ENCODE results near the gene TSHZ2.
A peak's percentile ranks its signal among the peaks of the same experiment; 100 is the strongest.

TSHZ2 gene

DNA sequence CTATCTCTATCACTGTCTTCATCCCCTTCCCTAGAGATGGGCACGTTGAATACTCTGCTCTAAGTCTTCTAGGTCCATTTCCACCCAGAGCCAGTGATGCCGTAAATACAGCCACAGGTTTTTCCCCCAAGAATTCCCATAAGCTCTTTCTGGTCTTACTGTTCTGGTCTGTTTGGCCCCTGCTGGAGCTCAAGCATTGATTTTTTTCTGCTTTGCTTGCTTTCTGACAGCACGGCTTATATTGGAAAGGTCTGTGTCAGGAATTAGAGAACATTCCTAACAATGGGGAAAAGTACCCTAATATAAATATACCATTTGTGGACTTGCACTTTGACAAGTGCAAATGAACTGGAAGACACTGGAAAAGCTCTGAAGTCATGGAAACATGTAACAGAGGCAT is 302.6 kb downstream of the TSHZ2 start:
- no peak overlapping the region for H3K4me3 ChIP-seq (ENCODE audit: low read length)
- H3K27me3 ChIP-seq (ENCODE audit: insufficient read depth, low read length), result no peaks in the 10 kb centered on the region
- no peaks in the 10 kb centered on the region for H3K4me1 ChIP-seq (ENCODE audit: insufficient read depth, low read length)
- H3K27ac ChIP-seq (ENCODE audit: low read depth, low read length), result no peak overlapping the region
- no peak overlapping the region for H3K9ac ChIP-seq (ENCODE audit: low read depth, low read length)
- WGBS, result 78% methylated on average over 3 of the region's 3 CpGs
- no peaks in the 10 kb centered on the region for H3K36me3 ChIP-seq (ENCODE audit: insufficient read depth, low read length)
- no peaks in the 10 kb centered on the region for H3K9me3 ChIP-seq (ENCODE audit: insufficient read depth, low read depth, low read length)

DNA sequence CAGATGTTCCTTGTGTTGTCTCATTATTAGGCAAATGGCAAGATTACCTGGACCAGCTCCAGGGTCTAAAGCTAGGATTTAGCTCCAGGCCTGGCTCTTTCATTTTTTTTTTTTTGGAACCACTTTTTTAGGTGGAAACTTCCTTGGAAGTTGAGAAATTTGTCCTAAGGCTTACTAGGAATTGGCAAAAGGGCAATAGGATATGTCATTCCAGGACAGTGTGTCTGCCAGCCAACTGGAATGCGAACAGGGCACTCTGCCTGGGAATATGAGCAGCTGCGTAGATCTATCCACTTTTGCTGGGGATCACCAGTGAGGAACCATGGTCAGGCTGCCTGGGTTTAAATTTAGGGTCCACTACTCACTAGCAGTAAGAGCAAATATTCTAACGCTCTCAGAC is 304.0 kb downstream of the TSHZ2 start:
- WGBS, result 96% methylated on average over 2 of the region's 3 CpGs
- no peak overlapping the region for H3K4me3 ChIP-seq (ENCODE audit: low read length)
- H3K9me3 ChIP-seq (ENCODE audit: insufficient read depth, low read depth, low read length), result no peaks in the 10 kb centered on the region
- H3K27ac ChIP-seq (ENCODE audit: low read depth, low read length), result no peak overlapping the region
- H3K9ac ChIP-seq (ENCODE audit: low read depth, low read length), result no peak overlapping the region
- no peaks in the 10 kb centered on the region for H3K27me3 ChIP-seq (ENCODE audit: insufficient read depth, low read length)
- peaks cover 4% of the 10 kb centered on the region for H3K4me1 ChIP-seq (ENCODE audit: insufficient read depth, low read length)
- no peaks in the 10 kb centered on the region for H3K36me3 ChIP-seq (ENCODE audit: insufficient read depth, low read length)

DNA sequence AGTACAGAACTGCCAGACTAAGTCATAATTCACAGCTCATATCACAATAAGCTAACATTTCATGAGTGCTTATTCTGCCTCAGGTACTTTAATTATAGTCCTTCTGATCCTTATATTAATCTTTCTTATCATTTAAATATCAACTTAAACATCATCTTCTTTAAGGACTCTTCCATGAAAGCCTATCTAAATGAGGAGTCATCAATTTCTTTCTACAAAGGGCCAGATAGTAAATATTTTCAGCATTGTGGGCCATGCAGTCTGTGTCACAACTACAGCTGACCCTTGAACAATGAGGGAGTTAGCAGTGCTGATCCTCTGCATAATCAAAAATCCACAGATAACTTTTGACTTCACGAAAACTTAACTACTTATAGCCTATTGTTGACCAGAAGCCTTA is 306.4 kb downstream of the TSHZ2 start:
- Histone ChIP-seq H3K27ac (ENCODE audit: low read depth, low read length) (no peak overlapping the region), H3K27me3 (ENCODE audit: insufficient read depth, low read length) (no peaks in the 10 kb centered on the region), H3K9ac (ENCODE audit: low read depth, low read length) (no peak overlapping the region), H3K36me3 (ENCODE audit: insufficient read depth, low read length) (no peaks in the 10 kb centered on the region), H3K9me3 (ENCODE audit: insufficient read depth, low read depth, low read length) (no peaks in the 10 kb centered on the region), H3K4me3 (ENCODE audit: low read length) (no peak overlapping the region), H3K4me1 (ENCODE audit: insufficient read depth, low read length) (peaks cover 28% of the 10 kb centered on the region)
- WGBS, result 100% methylated on average over 1 of the region's 1 CpG

DNA sequence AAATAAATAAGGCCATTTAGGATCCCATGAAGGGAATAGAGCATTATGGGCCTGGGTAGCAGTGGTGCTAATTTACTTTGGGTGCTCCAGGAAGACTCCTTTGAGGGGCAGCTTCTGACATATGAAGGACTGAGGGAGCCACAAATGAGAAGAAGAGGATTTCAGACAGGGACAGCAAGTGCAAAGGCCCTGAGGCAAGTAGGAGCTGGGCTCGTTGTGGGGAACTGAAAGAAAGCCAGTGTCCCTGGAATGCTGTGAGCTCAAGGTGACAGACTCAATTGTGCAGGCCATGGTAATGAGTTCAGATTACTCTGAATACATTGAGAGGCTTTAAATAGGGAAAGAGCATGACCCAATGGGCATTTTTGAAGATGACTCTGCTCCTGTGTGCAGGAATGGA is 307.6 kb downstream of the TSHZ2 start:
- H3K9me3 ChIP-seq (ENCODE audit: insufficient read depth, low read depth, low read length), result no peaks in the 10 kb centered on the region
- peaks cover 4% of the 10 kb centered on the region; the same call in 1 of the 2 replicates for H3K27me3 ChIP-seq (ENCODE audit: insufficient read depth, low read length)
- H3K27ac ChIP-seq (ENCODE audit: low read depth, low read length), result no peak overlapping the region
- H3K9ac ChIP-seq (ENCODE audit: low read depth, low read length), result no peak overlapping the region
- peaks cover 38% of the 10 kb centered on the region for H3K4me1 ChIP-seq (ENCODE audit: insufficient read depth, low read length)
- H3K4me3 ChIP-seq (ENCODE audit: low read length), result no peak overlapping the region
- WGBS, result 88% methylated on average over 1 of the region's 1 CpG
- H3K36me3 ChIP-seq (ENCODE audit: insufficient read depth, low read length), result no peaks in the 10 kb centered on the region

DNA sequence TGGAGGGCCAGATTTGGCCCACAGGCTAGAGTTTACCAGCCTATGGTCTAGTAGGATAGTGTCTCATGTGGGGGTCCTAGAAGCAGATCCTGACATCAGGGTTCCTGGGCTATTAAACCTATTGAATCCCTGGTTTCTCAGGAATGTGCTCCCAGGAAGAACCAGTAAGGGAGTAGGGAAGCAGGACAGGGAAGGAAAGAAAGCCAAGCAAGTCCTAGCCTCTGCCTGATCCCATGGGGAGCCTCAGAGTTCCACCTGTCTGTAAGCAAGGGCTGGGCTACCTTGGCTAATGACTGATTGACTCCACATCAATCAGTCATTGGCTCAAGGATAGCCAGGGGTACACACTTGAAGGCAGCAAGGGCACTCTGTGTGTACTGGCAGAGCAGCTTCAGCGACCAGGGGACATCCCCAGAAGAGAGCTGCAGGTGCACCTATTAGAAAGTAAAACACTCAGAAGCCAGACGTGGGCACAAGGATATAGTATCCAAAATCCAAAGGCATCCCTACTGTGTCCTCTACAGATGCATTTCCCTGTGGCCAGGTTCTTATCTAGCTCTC is 309.5 kb downstream of the TSHZ2 start:
- Histone ChIP-seq H3K27me3 (ENCODE audit: insufficient read depth, low read length) (peaks cover 4% of the 10 kb centered on the region), H3K9me3 (ENCODE audit: insufficient read depth, low read depth, low read length) (no peaks in the 10 kb centered on the region), H3K4me1 (ENCODE audit: insufficient read depth, low read length) (peaks cover 41% of the 10 kb centered on the region), H3K9ac (ENCODE audit: low read depth, low read length) (no peak overlapping the region), H3K4me3 (ENCODE audit: low read length) (no peak overlapping the region), H3K27ac (ENCODE audit: low read depth, low read length) (peak overlapping the region; percentile 67; the same call in 1 of the 2 replicates), H3K36me3 (ENCODE audit: insufficient read depth, low read length) (no peaks in the 10 kb centered on the region)
- WGBS, result 13% methylated on average over 2 of the region's 2 CpGs

DNA sequence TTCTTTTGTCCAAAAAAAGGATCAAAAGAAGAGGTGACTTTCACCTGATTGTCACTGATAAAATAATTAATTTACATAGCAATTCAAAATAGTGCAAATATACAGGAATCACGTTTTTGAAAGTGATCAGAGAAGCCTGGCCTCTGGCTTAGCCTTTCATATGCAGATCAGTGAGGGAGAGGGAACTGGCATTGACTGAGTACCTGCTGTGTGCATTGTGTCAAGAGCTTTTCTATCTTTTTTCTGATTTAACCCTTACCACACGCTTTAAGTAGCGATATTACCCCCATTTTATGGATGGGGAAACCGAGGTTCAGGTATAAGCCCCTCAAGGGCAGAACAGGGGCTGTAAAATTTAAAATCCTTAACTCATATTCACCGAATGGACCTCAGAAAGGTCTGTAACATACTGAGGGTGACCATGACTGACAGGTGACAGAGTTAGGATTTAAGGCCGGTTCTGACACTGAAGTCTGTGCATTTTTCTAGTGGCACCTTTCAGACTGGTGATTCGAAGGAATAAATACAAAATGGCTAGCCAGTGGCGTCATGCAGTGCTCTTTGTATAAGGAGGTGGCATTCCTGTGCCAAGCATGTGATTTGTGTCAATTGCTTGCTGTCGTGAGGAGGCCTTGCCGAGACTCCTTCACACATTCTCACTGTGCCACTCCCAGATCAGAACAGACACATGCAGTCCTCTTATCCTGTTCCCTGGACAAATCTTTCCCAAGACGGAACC is 310.2 kb downstream of the TSHZ2 start:
- Histone ChIP-seq H3K4me1 (ENCODE audit: insufficient read depth, low read length) (peaks cover 41% of the 10 kb centered on the region), H3K27ac (ENCODE audit: low read depth, low read length) (peak overlapping the region; percentile 76; the same call in 1 of the 2 replicates), H3K36me3 (ENCODE audit: insufficient read depth, low read length) (no peaks in the 10 kb centered on the region), H3K4me3 (ENCODE audit: low read length) (peak overlapping the region; percentile 14; the same call in 1 of the 2 replicates), H3K27me3 (ENCODE audit: insufficient read depth, low read length) (peaks cover 4% of the 10 kb centered on the region), H3K9me3 (ENCODE audit: insufficient read depth, low read depth, low read length) (no peaks in the 10 kb centered on the region), H3K9ac (ENCODE audit: low read depth, low read length) (no peak overlapping the region)
- 20% methylated on average over 11 of the region's 11 CpGs for WGBS

DNA sequence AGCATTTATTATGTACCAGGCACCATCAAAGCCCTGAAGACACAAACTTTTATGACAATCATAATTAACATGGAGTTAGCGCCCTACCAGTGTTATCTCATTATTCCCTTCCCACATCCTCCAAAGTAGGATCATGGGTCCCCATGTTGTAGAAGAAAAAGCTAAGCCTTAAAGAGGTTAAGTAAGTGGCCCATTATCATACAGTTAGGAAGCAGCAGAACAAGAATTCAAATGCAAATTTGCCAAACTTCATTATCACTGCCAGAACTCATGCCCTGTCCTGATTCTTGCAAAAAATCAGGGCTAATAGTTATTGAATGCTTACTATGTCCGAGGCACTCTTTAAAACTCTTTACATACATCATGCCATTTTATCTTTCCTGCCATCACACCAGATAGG is 310.9 kb downstream of the TSHZ2 start:
- Histone ChIP-seq H3K9ac (ENCODE audit: low read depth, low read length) (no peak overlapping the region), H3K27ac (ENCODE audit: low read depth, low read length) (peak overlapping the region; percentile 76; the same call in 1 of the 2 replicates), H3K9me3 (ENCODE audit: insufficient read depth, low read depth, low read length) (no peaks in the 10 kb centered on the region), H3K4me1 (ENCODE audit: insufficient read depth, low read length) (peaks cover 41% of the 10 kb centered on the region), H3K36me3 (ENCODE audit: insufficient read depth, low read length) (no peaks in the 10 kb centered on the region), H3K4me3 (ENCODE audit: low read length) (peak overlapping the region; percentile 14; the same call in 1 of the 2 replicates), H3K27me3 (ENCODE audit: insufficient read depth, low read length) (peaks cover 4% of the 10 kb centered on the region)
- WGBS, result 11% methylated on average over 2 of the region's 2 CpGs

DNA sequence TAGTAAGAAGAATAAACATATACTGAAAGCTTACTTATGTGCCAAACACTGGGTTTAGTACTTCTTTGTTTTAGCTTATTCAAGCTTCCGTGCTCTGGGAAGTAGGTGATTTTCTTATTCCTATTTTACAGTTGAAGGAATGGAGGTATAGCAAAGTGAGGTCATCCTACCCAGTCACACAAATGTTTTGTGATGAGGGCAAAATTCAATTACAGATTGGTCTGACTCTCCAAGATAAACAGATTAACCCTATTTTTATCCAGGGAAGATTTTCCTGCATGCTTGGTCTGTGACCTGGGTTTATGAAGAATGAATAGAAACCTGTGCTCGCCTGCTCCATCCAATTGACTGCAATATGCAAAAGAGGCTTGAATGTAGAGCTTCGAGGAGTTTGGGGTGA is 311.4 kb downstream of the TSHZ2 start:
- no peak overlapping the region for H3K9ac ChIP-seq (ENCODE audit: low read depth, low read length)
- H3K4me1 ChIP-seq (ENCODE audit: insufficient read depth, low read length), result peaks cover 41% of the 10 kb centered on the region
- no peaks in the 10 kb centered on the region for H3K9me3 ChIP-seq (ENCODE audit: insufficient read depth, low read depth, low read length)
- H3K27ac ChIP-seq (ENCODE audit: low read depth, low read length), result peak overlapping the region; percentile 76; the same call in 1 of the 2 replicates
- no peak overlapping the region; the same call in 1 of the 2 replicates for H3K4me3 ChIP-seq (ENCODE audit: low read length)
- peaks cover 4% of the 10 kb centered on the region for H3K27me3 ChIP-seq (ENCODE audit: insufficient read depth, low read length)
- H3K36me3 ChIP-seq (ENCODE audit: insufficient read depth, low read length), result no peaks in the 10 kb centered on the region
- 59% methylated on average over 3 of the region's 3 CpGs for WGBS

DNA sequence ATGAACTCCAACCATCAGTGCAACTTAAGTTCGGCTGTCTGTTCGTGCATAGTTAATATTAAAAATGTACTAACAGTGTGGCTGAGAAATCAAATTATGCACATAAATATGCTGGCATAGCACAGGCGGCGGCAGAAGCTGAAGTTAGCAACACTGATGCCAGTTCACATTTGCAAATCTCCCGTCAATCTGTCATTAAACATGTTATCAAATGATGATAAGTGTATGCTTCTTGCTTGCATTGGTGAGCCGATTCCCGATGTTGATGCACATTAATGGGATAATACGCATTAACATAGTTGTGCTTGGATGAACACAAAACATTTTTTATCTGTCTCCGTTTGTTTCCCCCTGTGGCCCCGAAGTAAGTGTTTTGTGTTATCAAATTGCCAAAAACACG is 312.1 kb downstream of the TSHZ2 start:
- Histone ChIP-seq H3K4me1 (ENCODE audit: insufficient read depth, low read length) (peaks cover 41% of the 10 kb centered on the region), H3K9me3 (ENCODE audit: insufficient read depth, low read depth, low read length) (no peaks in the 10 kb centered on the region), H3K9ac (ENCODE audit: low read depth, low read length) (no peak overlapping the region), H3K36me3 (ENCODE audit: insufficient read depth, low read length) (no peaks in the 10 kb centered on the region), H3K27me3 (ENCODE audit: insufficient read depth, low read length) (peaks cover 4% of the 10 kb centered on the region), H3K4me3 (ENCODE audit: low read length) (no peak overlapping the region), H3K27ac (ENCODE audit: low read depth, low read length) (no peak overlapping the region)
- 94% methylated on average over 10 of the region's 11 CpGs for WGBS

DNA sequence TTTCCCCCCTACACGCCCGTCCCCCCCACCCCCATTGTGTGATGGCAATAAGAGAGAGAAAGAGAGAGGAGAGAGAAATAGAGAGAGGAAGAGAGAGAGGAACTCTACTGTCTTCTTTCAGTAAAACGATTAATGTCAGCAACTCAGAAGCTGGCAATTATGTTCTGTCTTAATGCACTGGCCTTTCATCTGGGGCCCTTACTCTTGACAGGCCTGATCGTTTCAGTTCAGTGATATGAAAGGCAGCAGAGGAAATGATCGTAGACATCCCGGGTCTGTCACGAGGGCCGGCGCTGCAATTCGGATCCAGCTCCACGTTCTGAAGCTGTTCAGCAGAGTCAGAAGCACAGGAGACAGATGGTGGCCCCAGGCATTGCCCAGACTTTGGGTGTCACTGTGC is 312.5 kb downstream of the TSHZ2 start:
- no peaks in the 10 kb centered on the region for H3K9me3 ChIP-seq (ENCODE audit: insufficient read depth, low read depth, low read length)
- H3K27me3 ChIP-seq (ENCODE audit: insufficient read depth, low read length), result peaks cover 4% of the 10 kb centered on the region
- H3K4me3 ChIP-seq (ENCODE audit: low read length), result no peak overlapping the region
- 86% methylated on average over 9 of the region's 11 CpGs for WGBS
- H3K9ac ChIP-seq (ENCODE audit: low read depth, low read length), result no peak overlapping the region
- H3K4me1 ChIP-seq (ENCODE audit: insufficient read depth, low read length), result peaks cover 41% of the 10 kb centered on the region
- H3K36me3 ChIP-seq (ENCODE audit: insufficient read depth, low read length), result no peaks in the 10 kb centered on the region
- H3K27ac ChIP-seq (ENCODE audit: low read depth, low read length), result no peak overlapping the region

DNA sequence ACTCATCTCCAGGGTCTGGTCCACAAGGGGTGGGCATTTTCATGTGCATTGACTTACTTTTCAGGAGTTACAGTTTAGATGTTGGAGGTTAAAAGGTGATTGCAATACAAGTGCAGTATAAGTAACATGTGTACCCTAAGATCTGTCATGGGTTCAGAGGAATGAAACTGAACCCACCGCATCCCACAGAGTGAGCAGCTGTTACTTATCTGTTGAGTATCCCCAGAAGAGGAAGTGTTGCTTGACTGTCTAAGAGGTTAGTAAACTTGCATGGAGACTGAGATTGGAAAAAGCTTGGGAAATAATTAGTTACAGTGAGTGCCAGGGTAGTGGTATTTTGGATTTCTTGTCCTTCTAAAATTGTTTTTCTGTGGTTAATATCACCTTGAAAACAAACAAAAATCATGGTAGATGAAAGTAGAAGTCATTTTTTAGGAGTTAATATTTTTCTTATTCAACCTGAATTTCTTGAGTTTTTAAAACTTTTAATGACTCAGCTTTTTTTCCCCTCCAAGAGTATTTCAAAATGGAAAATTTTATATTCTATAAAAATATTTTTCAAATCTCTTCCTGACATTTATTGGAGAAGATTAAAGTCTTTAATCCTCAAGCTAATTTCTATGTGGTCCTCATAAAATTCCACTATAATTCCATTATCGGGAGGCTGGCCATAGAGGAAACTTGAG is 315.3 kb downstream of the TSHZ2 start:
- WGBS, result 95% methylated on average over 1 of the region's 2 CpGs
- no peaks in the 10 kb centered on the region for H3K36me3 ChIP-seq (ENCODE audit: insufficient read depth, low read length)
- H3K4me1 ChIP-seq (ENCODE audit: insufficient read depth, low read length), result peaks cover 24% of the 10 kb centered on the region
- no peak overlapping the region for H3K27ac ChIP-seq (ENCODE audit: low read depth, low read length)
- no peaks in the 10 kb centered on the region for H3K9me3 ChIP-seq (ENCODE audit: insufficient read depth, low read depth, low read length)
- H3K4me3 ChIP-seq (ENCODE audit: low read length), result no peak overlapping the region
- peaks cover 4% of the 10 kb centered on the region for H3K27me3 ChIP-seq (ENCODE audit: insufficient read depth, low read length)
- H3K9ac ChIP-seq (ENCODE audit: low read depth, low read length), result no peak overlapping the region
